Left hindlimb (tissue), 1 donor: ENCODE measurements around the gene TOMM40L.

Experiments used
- DNase-seq: peaks from one replicate; pipeline ENCODE4 v3.0.0-alpha.2; 2018

TOMM40L gene

GRCh38 chr1:161197560-161198193 lies 28.2 kb upstream of the TOMM40L start:
- peak; percentile 38 for DNase-seq

GRCh38 chr1:161198194-161198896 lies 27.5 kb upstream of the TOMM40L start:
- DNase-seq, result peak; percentile 80

- peak; percentile 87 for DNase-seq
Observed at GRCh38 chr1:161198897-161199431, 26.9 kb upstream of the TOMM40L start, which contains the start of gene ADAMTS4. ADAMTS4 (minus strand) TSS chr1:161199054; CDS start chr1:161198627, 427 bp downstream.

GRCh38 chr1:161199506-161200139 lies 26.2 kb upstream of the TOMM40L start:
- peak; percentile 53 for DNase-seq

- peak; percentile 32 for DNase-seq
Observed at GRCh38 chr1:161200421-161200991, 25.4 kb upstream of the TOMM40L start.

- peak; percentile 79 for DNase-seq
Observed at GRCh38 chr1:161200992-161201835, 24.6 kb upstream of the TOMM40L start.

- peak; percentile 99 for DNase-seq
Observed at GRCh38 chr1:161201836-161202712, 23.8 kb upstream of the TOMM40L start, which contains the start of gene NDUFS2. NDUFS2 (plus strand) TSS chr1:161202367; CDS start chr1:161202386, 19 bp downstream.

GRCh38 chr1:161206411-161207140 lies 19.3 kb upstream of the TOMM40L start:
- peak; percentile 12 for DNase-seq

GRCh38 chr1:161207173-161207572 lies 18.7 kb upstream of the TOMM40L start:
- peak; percentile 26 for DNase-seq

- no peak for DNase-seq
Observed at GRCh38 chr1:161209790-161210409, 16.0 kb upstream of the TOMM40L start.

GRCh38 chr1:161214369-161214768 lies 11.5 kb upstream of the TOMM40L start:
- no peak for DNase-seq

GRCh38 chr1:161215076-161215475 lies 10.8 kb upstream of the TOMM40L start, which contains the start of gene FCER1G:
FCER1G (plus strand) TSS chr1:161215295; CDS start chr1:161215322, 27 bp downstream.
- no peak for DNase-seq

GRCh38 chr1:161216945-161217712 lies 8.7 kb upstream of the TOMM40L start:
- no peak for DNase-seq

- DNase-seq, result no peak
Observed at GRCh38 chr1:161217831-161218230, 8.0 kb upstream of the TOMM40L start.

GRCh38 chr1:161218301-161219077 lies 7.4 kb upstream of the TOMM40L start:
- no peak for DNase-seq

- DNase-seq, result no peak
Observed at GRCh38 chr1:161219078-161219892, 6.6 kb upstream of the TOMM40L start.

GRCh38 chr1:161220002-161220401 lies 5.9 kb upstream of the TOMM40L start:
- DNase-seq, result no peak
